GM18520 (cell line): ENCODE measurements around the gene RAB4A.
"Not testable (repeated sequence)": the region's sequence is repeated elsewhere in the genome, so short reads cannot be mapped to it uniquely, and the experiment has no call there.

Experiments
- ATAC-seq: cut with Tn5 transposase; IDR thresholded peaks from one replicate; pipeline ENCODE4 v1.9.1; 2021; ENCODE audit not compliant: unreplicated experiment

Gene RAB4A

DNA sequence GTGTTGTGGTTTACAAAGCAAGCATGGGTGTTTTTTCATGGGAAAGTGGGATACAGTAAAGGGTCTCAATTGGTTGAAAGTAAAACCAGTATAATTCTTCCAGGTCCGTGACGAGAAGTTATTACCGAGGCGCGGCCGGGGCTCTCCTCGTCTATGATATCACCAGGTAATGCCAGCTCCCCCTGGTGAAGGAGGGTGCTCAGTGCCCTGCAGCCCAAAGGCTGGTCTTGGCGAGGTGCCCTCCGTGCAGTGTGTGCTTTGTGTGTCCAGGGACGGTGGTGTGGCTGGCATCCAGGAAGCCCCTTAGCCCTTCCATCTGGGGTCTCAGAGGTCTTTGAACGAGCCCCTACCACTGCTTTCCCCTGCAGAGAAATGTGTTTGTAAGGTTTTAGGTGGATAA is 24.8 kb downstream of the RAB4A start:
- no peak for ATAC-seq

DNA sequence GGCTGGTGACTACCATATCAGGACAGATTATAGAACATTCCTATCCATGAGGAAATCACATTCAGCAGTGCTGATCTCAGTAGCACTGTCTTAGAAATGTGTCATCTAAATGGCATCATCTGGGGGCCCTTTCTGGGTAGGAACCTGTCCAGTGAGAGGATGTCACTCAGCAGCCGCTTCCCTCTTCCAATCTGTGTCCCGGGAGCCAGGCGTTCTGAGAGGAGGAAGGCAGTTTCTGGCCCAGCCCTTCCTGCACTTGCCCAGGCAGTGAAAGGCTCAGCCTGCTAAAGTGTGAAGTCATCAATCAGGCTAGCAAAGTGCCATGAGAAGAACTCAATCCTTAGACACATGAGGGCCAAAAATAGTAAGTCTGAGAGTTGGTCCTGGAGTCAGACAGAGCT is 25.6 kb downstream of the RAB4A start:
- ATAC-seq = no peak

DNA sequence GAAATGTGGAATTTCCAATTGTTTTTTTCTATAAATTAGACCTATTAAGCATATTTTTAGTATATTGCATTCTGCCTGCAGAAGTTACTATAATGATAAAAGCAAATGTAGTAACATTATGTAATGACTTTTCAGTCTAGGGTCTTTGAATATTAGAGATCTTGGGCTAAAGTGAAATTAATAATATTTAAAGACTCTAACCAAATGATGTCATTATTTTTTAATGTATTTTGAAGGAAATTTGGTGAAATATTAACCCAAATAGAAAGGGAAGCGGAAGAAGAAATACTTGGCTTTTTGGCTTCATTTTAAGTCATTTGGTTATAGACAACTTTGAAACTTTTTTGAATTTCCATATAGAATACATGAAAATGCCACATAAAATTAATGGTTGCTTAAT is 26.8 kb downstream of the RAB4A start:
- no peak for ATAC-seq

DNA sequence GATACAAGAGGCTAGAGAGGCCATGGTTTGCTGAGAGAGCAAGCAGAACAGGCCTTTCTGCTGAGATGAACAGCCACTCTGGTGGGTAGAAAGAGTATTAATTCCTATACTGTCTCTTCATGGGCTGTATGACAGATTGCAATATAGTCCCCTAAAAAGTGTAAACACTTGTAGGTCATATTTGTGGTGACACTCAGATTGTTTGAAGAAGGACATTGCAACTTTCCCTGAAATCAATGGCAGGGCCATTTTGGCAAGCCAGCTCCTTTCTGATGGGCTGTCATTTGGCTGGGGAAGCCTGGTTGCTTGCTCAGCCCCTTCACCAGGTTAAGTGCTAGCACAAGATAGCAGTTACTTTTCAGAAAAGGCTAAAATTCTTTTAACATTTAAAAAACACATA is 27.5 kb downstream of the RAB4A start:
- no peak for ATAC-seq

DNA sequence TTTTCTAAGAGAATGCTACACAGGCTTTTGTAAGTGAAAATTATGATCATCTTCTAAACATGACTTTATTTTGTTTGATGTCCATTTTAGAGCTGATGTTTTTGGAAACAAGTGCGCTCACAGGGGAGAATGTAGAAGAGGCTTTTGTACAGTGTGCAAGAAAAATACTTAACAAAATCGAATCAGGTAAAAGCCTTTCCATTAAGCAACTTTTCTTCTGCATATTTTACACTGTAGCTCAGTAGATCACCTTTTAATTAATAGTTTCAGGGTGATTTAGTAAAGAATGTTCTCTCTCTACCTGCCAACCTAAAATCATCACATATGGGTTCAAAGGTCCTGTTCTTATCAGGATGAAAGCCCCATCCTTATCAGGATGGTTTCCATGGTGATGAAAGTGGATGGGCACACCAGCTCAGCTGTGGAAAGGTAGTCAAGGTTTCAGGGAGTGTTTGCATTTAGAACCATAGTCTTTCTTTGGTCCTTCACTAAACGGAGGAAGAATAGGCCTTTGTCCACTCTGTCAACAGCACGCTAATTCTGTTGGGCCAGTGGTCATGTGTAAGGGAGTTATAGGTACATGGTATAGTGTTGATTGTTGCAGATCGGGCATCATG is 28.1 kb downstream of the RAB4A start:
- no peak for ATAC-seq

DNA sequence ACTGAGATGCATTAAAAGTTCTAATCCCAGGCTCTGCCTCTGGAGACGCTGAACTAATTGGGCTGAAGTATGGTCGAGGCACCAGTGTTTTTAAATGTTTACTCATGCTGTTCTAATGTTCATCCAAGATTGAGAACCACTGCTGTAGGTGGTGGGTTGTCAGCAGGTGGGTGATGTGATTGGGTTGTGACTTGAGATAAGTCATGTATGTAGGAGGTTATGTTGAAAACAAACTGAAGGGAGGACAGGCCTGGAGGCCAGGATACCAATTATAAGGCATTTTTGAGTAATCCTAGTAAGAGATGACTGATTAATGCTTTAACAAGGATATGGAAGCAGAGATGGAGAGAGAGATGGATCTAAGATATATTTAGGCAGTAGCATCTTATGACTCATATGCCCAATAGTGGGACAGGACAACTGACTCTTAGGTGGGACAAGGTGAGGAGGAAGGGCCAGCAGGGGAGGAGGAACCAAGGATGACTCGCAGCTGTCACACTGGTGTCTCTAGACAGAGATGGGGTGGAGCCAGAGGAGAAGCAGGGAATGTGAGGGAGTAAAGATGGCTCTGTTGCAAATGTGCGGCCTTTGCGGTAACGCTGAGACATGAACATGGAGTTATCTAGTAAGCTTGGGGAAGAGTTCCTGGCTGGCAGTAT is 29.3 kb downstream of the RAB4A start:
- ATAC-seq = no peak

DNA sequence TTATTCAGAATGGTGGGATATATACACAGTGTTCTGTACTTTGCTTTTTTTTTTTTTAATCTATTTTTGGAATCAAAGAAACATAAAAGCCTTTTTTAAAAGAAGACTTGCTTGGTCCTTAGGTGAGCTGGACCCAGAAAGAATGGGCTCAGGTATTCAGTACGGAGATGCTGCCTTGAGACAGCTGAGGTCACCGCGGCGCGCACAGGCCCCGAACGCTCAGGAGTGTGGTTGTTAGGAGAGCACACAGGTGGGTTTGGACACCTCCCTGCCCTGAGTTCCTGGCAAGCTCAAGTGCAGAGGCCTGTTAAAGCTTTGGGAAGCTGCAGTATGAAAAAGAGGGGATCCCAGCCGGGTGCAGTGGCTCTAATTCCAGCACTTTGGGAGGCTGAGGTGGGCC is 31.8 kb downstream of the RAB4A start:
- no peak for ATAC-seq

DNA sequence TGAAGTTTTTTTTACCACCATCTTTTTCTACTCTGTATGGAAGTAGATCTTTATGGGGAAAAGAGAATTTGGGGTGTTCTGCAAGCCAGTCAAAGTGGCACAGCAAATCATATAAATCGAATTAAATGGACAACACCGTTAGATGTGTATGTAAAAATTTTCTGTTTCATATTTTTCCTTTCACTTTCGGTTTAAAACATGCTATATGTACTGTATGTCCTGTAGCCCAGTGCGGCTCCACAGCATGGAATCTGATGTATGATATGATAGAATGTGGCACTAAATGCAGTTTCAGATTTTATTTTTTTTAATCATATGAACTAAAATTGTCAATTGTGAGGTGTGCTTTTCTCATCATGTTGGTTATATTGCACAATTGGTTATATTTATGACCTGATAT is 32.9 kb downstream of the RAB4A start:
- ATAC-seq = no peak

DNA sequence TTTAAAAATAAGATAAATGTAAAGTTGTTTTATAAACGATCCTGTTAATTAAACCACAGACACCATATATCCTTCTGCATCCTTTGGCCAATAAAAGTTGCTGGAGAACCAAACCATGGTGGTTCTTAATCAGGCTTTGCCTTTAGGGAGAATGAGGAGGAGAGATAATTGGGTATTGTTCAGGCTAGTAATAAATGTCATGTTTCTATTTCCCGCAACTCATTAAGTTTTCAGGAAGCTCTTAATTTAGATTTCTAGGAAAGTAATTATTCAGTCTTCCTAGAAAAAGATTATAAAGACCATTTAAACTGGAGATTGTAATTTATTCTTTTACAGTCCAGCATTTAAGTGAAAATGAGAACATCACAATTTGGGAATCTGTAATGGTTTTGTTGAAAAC is 34.5 kb downstream of the RAB4A start:
- no peak for ATAC-seq

DNA sequence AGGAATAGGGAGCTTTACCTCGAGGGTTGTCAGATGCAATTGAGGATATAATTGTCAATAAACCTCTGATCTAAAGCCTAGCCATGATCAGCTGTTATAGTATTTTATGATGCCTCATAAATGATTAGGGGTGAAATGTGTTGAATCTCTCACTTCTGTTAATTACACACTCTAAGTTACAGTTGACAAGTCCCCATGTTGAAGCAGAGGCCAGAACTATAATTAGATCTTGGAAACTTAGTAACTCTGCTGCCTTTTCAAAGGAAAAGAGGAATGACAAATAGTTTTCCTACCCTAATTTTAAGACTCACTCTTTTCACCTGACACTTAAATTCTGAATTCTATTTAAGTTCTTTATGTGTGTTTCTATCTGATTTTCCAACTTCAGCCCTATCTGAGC is 38.2 kb downstream of the RAB4A start:
- ATAC-seq = no peak

DNA sequence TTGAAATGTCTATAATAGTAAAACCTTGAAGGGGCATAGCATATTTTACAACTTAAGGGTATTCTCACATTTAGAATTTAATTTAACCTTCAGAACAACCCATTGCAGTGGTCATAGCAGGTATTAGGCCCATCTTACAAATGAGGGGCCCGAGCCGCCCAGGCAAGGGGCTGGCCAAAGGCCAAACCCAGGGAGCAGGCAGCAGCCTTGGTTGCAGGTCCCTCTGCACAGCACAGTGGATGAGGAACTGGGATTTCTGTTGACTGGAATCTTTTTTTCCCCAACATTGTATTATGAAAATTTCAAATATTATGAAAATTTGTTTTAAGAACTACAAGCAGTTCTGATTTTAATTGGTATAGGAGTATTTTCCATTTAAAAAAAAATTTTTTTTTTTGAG is 38.8 kb downstream of the RAB4A start:
- ATAC-seq = no peak

DNA sequence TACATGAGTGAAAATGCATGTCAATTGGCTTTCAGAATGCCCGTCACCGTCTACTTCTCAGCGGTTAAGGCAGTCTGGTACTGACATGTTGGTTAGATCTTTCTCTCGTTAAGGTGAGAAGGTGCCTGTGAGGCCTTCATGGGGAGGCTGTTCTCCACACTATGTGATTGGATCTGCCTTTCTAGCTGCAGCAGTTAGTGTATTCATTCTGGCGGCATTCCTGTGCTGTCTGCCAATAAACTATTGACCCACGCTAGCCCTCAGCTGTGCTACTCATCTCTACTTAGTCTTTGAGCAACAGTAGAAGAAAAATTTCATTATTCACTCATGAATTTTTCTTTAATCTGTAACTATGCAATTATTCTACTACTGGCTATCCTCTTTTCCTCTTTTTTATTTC is 39.9 kb downstream of the RAB4A start:
- ATAC-seq = no peak

DNA sequence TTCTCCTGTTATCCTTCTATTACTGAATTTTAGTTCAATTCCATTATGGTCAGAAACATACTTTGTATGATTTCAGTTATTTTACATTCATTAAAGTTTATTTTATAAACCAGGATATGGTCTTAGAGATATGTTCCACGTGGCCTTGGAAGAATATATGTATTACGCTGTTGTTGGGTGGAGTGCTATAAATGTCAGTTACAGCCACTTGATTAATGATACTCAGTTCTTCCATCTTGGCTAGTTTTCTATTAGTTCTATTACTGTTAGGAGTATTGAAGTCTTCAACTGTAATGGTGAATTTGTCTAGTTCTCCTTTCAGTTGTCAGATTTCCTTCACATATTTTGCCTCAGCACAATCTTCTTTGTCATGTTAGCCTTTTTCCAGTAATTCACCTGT is 45.3 kb downstream of the RAB4A start:
- no peak for ATAC-seq

DNA sequence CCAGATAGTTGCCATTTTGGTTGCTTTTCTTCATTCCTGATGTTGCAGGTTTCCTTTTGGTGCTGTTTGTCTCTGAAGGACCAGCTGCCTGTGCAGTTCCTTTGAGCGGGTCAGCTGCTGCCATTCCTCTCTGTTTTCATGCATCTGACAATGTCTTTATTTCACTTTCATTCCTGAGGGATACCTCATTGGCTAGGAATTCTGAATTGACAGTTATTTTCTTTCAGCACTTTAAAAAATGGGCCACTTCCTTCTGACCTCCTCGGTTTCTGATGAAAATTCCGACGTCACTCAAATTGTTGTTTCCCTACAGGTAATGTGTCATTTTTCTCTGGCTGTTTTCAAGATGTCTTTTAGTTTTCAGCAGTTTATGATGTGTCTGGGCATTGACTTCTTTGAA is 47.1 kb downstream of the RAB4A start:
- ATAC-seq = no peak

DNA sequence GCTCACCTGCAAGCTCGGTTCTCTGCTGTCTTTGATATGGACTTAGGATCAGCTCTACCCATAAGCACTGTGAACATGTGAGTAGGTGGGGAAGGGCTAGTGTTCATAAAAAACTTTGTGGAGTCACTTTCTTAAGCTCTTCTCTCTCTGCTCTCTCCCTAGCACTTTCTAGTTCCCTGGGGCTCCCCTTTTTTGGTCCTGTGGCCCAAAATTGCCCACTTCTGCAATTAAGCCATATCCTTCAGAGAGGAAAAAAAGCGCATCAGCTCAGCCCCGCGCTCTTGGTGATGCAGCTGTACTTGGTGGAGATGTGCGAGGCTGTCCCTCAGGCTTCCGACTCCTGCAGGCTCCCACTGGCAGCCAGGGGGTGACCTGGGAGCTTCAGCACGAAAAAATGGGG is 48.6 kb downstream of the RAB4A start:
- no peak for ATAC-seq

DNA sequence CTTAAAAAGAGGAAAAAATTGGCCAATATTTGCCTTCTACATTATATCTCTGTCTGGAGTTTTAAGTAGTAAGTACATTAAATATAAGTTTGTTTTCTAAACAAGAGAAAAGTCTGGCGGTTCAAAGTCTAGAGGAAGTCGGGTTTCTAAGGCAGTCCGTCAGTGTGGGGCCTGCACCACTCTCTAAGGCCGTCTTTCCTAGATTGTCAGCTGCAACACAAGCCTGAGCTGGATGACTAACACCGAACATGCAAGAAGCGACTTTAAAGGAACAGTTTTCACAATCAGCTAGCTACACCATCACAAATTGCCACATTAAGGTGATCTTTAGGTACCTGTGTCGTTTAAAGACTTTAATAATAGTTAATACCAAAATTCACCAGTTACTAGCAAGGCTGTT is 52.3 kb downstream of the RAB4A start:
- no peak for ATAC-seq

DNA sequence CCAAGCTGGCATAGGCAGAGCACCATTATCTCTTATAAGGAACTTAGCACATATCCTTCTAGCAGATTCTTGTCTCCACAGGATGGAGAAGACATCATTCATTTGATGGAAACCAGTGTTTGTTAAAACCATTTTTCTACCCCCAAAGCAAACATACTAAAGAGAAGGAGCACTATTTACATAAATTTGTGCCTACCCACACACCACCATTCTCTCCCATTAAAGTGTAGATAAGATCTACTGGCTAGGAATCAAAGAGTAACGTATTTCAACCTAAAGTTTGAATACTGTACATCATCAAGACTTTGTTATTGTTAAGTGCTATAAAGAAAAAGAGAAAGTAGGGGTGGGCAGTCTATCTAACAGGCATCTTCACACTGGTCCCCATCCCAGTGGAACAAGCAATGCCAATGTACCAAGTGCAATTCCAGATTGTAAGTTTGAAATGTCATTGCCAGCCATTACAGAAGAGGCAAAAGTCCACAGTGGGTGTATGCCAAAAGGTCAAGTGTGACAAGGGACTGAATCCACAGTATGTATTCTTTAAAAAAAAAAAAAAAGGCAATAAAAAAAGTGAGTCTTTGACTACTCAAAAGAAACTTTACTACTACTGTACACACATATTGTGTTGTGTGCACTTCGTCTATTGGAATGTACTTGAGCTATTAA is 53.1 kb downstream of the RAB4A start:
- ATAC-seq = no peak

DNA sequence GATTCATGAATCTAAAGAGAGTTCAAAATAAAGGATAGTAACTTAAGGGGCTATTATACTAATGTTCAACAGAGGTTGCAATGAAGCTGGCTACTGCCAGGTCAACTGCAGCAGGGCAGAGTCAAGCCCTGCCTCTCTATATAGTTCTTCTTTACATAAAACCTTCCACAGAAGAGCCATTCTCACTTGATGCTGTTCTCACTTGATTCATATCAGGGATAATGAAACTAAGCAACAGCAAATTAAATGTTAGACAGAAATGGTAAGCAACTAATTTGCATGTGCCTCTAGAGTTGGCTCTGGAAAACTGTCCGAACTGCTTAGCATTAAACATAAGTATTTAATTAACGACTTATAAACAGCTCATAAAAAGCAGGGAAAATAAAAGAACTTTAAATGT is 54.5 kb downstream of the RAB4A start:
- ATAC-seq = no peak

DNA sequence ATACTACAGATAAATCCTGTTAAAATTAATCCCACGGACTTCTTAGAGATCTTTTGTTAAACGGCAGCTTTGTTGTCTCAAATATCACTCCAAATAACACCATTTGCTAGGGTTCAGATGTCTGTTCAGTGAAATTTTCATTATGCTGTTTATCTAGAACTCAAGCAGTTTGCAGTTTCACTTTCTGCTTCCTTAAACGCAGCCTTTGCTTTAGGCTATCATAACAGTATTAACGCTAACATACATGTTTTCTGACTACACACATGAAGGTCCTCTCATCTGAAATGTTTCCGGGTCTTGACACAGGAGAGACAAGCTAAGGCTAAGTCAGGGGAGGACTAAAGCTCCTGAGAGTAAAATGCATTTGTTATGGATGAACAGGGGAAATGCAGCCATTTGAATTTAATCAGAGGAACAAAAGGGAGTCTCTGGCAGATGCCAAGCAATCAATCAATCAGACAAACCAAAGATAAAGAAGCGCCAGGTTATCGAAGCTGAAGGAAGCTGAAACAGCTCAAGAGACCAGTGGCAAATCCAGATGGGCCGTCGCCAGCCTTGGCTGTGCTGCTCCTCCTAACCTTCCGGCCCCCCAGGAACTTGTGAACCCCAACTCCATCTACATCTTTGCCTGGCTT is 55.1 kb downstream of the RAB4A start:
- ATAC-seq = no peak

DNA sequence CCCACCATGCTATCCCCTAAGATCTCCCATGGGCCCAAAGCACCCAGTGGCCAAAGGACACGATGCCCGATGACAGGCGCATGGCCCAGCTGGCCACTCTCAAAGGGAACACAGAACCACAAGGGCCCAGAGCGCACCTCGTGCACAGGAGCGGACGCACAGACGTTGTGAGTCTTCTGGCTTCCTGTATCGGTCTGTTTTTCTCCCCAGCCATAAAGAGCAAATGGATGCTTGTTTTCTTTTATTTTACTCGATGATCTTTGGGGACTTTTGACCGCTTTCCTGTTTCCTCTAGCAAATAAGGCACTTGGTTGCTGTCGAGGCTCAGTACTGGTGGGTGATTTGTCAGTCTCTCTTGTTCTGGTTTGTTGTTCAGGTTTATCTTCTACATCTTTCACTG is 55.7 kb downstream of the RAB4A start:
- no peak for ATAC-seq

DNA sequence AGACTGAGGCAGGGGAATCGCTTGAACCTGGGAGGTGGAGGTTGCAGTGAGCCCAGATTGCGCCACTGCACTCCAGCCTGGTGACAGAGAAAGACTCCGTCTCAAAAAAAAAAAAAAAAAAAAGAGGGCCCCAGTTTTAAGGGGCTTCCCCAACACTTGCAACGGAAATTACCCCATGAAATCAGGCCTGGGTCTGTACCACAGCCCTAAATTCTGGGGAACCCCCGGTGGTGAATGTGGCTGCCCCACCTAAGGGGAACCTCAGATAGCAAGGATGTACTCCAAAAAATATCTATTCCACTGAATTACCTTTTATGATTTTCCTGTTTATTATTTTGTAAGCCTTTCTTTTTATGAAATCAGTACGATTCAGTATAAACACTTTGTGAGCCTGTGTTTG is 56.9 kb downstream of the RAB4A start:
- ATAC-seq = not testable (repeated sequence)
